Suprapubic skin (tissue), 3 donors: ENCODE measurements around the gene KCNH5.

ENCODE experiments used
- EP300 ChIP-seq: sonication (generic); formaldehyde crosslinking; IDR thresholded peaks from one replicate; pipeline ENCODE4 v1.6.1; 2017; ENCODE audit warnings: antibody characterized with exemption
- TF ChIP-seq, protein P1 (sequence below), 2 donors: fragments of 200-600 bp in 1 of 2; fragments of 450-650 bp in 1 of 2; sonication (generic) in 1 of 2; IDR thresholded peaks; one replicate each; pipeline ENCODE4 v1.5.1; 2016 to 2019; ENCODE audit warnings: antibody characterized with exemption in 2 of 2, mild to moderate bottlenecking in 1 of 2, moderate library complexity in 1 of 2

DNA sequence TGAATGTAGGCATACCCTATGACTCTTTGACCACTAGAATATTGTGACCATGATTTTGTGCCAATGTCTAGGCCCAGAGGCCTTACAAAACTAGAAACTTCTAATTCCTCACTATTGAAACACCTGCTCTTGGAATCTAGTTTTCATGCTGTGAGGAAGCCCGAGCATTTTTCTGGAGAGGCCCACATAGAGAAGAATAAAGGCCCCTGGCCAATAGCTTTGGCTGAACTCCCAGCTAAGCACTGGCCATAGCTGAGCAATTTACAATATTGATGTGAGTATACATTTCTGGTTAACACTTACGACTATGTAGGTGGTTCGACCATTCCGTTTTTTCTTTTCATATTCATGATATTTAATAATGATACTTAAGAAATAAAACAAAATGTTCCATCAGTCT is 190.3 kb downstream of the KCNH5 start:
- no peak for TF ChIP-seq EP300
- TF ChIP-seq, protein P1, sequence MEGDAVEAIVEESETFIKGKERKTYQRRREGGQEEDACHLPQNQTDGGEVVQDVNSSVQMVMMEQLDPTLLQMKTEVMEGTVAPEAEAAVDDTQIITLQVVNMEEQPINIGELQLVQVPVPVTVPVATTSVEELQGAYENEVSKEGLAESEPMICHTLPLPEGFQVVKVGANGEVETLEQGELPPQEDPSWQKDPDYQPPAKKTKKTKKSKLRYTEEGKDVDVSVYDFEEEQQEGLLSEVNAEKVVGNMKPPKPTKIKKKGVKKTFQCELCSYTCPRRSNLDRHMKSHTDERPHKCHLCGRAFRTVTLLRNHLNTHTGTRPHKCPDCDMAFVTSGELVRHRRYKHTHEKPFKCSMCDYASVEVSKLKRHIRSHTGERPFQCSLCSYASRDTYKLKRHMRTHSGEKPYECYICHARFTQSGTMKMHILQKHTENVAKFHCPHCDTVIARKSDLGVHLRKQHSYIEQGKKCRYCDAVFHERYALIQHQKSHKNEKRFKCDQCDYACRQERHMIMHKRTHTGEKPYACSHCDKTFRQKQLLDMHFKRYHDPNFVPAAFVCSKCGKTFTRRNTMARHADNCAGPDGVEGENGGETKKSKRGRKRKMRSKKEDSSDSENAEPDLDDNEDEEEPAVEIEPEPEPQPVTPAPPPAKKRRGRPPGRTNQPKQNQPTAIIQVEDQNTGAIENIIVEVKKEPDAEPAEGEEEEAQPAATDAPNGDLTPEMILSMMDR (IDR thresholded peaks at IDR 0.05) = no peak
